Panc1 (cell line): Measurements from ENCODE around the gene ZP1. TPM values are rescaled to one million over a fixed set of nuclear protein-coding genes. Genes with fewer than 3 reads are reported as not detected.

Experiments
- ATAC-seq: fragments of 200-7000 bp; cut with Tn5 transposase; 2 replicates; pipeline ENCODE4 v1.9.1; 2020; ENCODE audit warnings: mild to moderate bottlenecking, moderate library complexity
- BruUV-seq: library from RNA; stranded (reverse); fragments of 400-500 nt; replicated peaks from 2 replicates; lab custom pipeline; 2021; lab: Mats Ljungman, UMichigan
- CTCF ChIA-PET: fragments of 300-600 bp; sonication (Branson Sonifier 250); formaldehyde crosslinking; loops from one replicate; lab custom pipeline; 2022; ENCODE audit warnings: antibody characterized with exemption; lab: Charles Lee
- POLR2A ChIA-PET: fragments of 300-600 bp; sonication (Branson Sonifier 250); formaldehyde crosslinking; loops from one replicate; lab custom pipeline; 2022; ENCODE audit warnings: antibody characterized with exemption; lab: Charles Lee
- DNase-seq: peaks from one replicate; pipeline ENCODE4 v3.0.0-alpha.2; 2010; ENCODE audit warnings: low read depth, low spot score
- H3K27ac ChIP-seq: 2 replicates; pipeline ENCODE4 v1.5.1; 2011; ENCODE audit warnings: mild to moderate bottlenecking, low read length, inconsistent platforms
- H3K27me3 ChIP-seq: fragments of 200-500 bp; sonication (Bioruptor generic); 2 replicates; pipeline ENCODE4 v1.6.0; 2014; ENCODE audit warnings: low read length, inconsistent platforms; ENCODE audit not compliant: control insufficient read depth, insufficient read depth
- H3K36me3 ChIP-seq: fragments of 200-500 bp; sonication (Bioruptor generic); 2 replicates; pipeline ENCODE4 v1.5.1; 2014; ENCODE audit warnings: inconsistent platforms, mild to moderate bottlenecking, low read length, moderate library complexity; ENCODE audit not compliant: control insufficient read depth, insufficient read depth
- H3K4me1 ChIP-seq: 2 replicates; pipeline ENCODE4 v1.5.1; 2011; ENCODE audit warnings: inconsistent platforms, mild to moderate bottlenecking, low read length, moderate library complexity; ENCODE audit not compliant: control insufficient read depth, insufficient read depth
- H3K4me3 ChIP-seq, 2 experiments: 2 replicates each; pipeline ENCODE4 v1.5.1; 2011 to 2012; ENCODE audit warnings: low read depth in 2 of 2, low read length in 2 of 2, mild to moderate bottlenecking in 2 of 2, inconsistent platforms in 1 of 2, moderate library complexity in 1 of 2
- H3K9me3 ChIP-seq: fragments of 200-500 bp; sonication (Bioruptor generic); 2 replicates; pipeline ENCODE4 v1.5.1; 2014; ENCODE audit warnings: low read depth, mild to moderate bottlenecking, inconsistent platforms, low read length, moderate library complexity; ENCODE audit not compliant: control insufficient read depth, insufficient read depth
- CTCF ChIP-seq: fragments of 450-650 bp; IDR thresholded peaks from 2 replicates; pipeline ENCODE4 v1.5.1; 2017; ENCODE audit warnings: mild to moderate bottlenecking
- POLR2AphosphoS5 ChIP-seq: IDR thresholded peaks from 2 replicates; pipeline ENCODE4 v1.6.1; 2012; ENCODE audit warnings: mild to moderate bottlenecking, low read depth, low read length, moderate library complexity
- REST ChIP-seq, 2 experiments: IDR thresholded peaks; 2 replicates each; pipeline ENCODE4 v1.6.1; 2011 to 2012; ENCODE audit warnings: low read depth in 2 of 2, control low read depth in 1 of 2, low read length in 1 of 2, mild to moderate bottlenecking in 1 of 2, moderate library complexity in 1 of 2; ENCODE audit not compliant: insufficient read depth in 1 of 2
- SIN3A ChIP-seq: IDR thresholded peaks from 2 replicates; pipeline ENCODE4 v1.6.1; 2012; ENCODE audit warnings: low read depth, mild to moderate bottlenecking, low read length, moderate library complexity, borderline replicate concordance; ENCODE audit not compliant: insufficient read depth
- TCF7L2 ChIP-seq: IDR thresholded peaks from 2 replicates; pipeline ENCODE4 v1.6.1; 2011; ENCODE audit warnings: mild to moderate bottlenecking, low read depth, low read length, inconsistent platforms
- in situ Hi-C: cut with HindIII; loops from 2 replicates; pipeline ENCODE4 v1.10.0; 2016; ENCODE audit warnings: low sequenced_read_pairs, low pct_unique_long_range_greater_than_20kb
- intact Hi-C: fragments of 100-400 bp; cut with micrococcal nuclease; formaldehyde crosslinking; loops from one replicate; pipeline ENCODE4 v1.10.0; 2022; ENCODE audit not compliant: unreplicated experiment
- total RNA-seq: library from RNA; stranded (reverse); gene quantifications from one replicate; pipeline ENCODE4 v1.2.1, GENCODE V29; 2021; ENCODE audit not compliant: unreplicated experiment

ZP1 gene
- total RNA-seq, 1 experiment from 2014 or later = not detected

GRCh38 chr11:60870733-60871377, 3.5 kb downstream of the ZP1 start:
- Histone ChIP-seq H3K27me3 (no peaks in the 10 kb centered on the region), H3K36me3 (no peaks in the 10 kb centered on the region), H3K4me1 (no peaks in the 10 kb centered on the region), H3K4me3 (no peak overlapping the region), H3K9me3 (no peaks in the 10 kb centered on the region), H3K27ac (no peak overlapping the region)
- in situ Hi-C loops = no loop called here
- no peak for ATAC-seq
- no TSS peak for BruUV-seq
- intact Hi-C loops = no loop called here
- TF ChIP-seq POLR2AphosphoS5 (no peak), CTCF (no peak), SIN3A (no peak), TCF7L2 (no peak)
- CTCF ChIA-PET = no interaction called here
- DNase-seq = no peak
- POLR2A ChIA-PET = no interaction called here

GRCh38 chr11:60871378-60872061, 4.2 kb downstream of the ZP1 start:
- CTCF ChIA-PET = no interaction called here

More at GRCh38 chr11:60871378-60872061, 4.2 kb downstream of the ZP1 start:
- in situ Hi-C loops (no loop called here), intact Hi-C loops (no loop called here)
- TF ChIP-seq TCF7L2 (no peak), REST (IDR thresholded peaks at IDR 0.05; ENCODE audit: insufficient read depth in 1 of 2, low read depth in 2 of 2, low read length in 1 of 2) (no peak), SIN3A (no peak), CTCF (no peak), POLR2AphosphoS5 (no peak)
- H3K27ac ChIP-seq = no peak overlapping the region
- no peaks in the 10 kb centered on the region for H3K27me3 ChIP-seq
- H3K4me1 ChIP-seq = no peaks in the 10 kb centered on the region
- H3K9me3 ChIP-seq = no peaks in the 10 kb centered on the region
- DNase-seq (no peak), ATAC-seq (0 out of 2 replicates have a peak, but pooled peaks have one; percentile 9)
- H3K4me3 ChIP-seq = no peak overlapping the region
- no peaks in the 10 kb centered on the region for H3K36me3 ChIP-seq
- no TSS peak for BruUV-seq
- POLR2A ChIA-PET = no interaction called here
